WERI-Rb-1 (cell line): ENCODE measurements around the gene TEX54.

ENCODE experiments used
- DNase-seq: peaks from one replicate; pipeline ENCODE4 v3.0.0-alpha.2; 2020
- H3K27ac ChIP-seq: fragments of 250-450 bp; sonication (Bioruptor Pico); 2 replicates; pipeline ENCODE4 v1.5.1; 2020; ENCODE audit warnings: mild to moderate bottlenecking, moderate library complexity
- H3K27me3 ChIP-seq: fragments of 250-450 bp; sonication (Bioruptor Pico); 2 replicates; pipeline ENCODE4 v1.5.1; 2021; ENCODE audit warnings: mild to moderate bottlenecking, low read depth, moderate library complexity; ENCODE audit not compliant: insufficient read depth, severe bottlenecking
- H3K36me3 ChIP-seq: fragments of 250-450 bp; sonication (Bioruptor Pico); 2 replicates; pipeline ENCODE4 v1.5.1; 2020; ENCODE audit warnings: mild to moderate bottlenecking, moderate library complexity
- H3K4me3 ChIP-seq: 2 replicates; pipeline ENCODE4 v1.5.1; 2011; ENCODE audit warnings: low read depth, mild to moderate bottlenecking, control low read depth, low read length
- H3K9me3 ChIP-seq: fragments of 250-450 bp; sonication (Bioruptor Pico); 2 replicates; pipeline ENCODE4 v1.5.1; 2021; ENCODE audit warnings: mild to moderate bottlenecking, moderate library complexity; ENCODE audit not compliant: severe bottlenecking
- CTCF ChIP-seq: IDR thresholded peaks from 2 replicates; pipeline ENCODE4 v1.5.1; 2011; ENCODE audit warnings: low read depth, mild to moderate bottlenecking, control low read depth, inconsistent platforms, low read length

The TEX54 gene

GRCh38 chr11:62817129-62817528 is 15.5 kb downstream of the TEX54 start:
- no peak overlapping the region for H3K4me3 ChIP-seq
- peaks cover 37% of the 10 kb centered on the region for H3K36me3 ChIP-seq
- no peak overlapping the region for H3K27ac ChIP-seq
- H3K27me3 ChIP-seq, result no peaks in the 10 kb centered on the region
- DNase-seq, result no peak
- no peak for TF ChIP-seq CTCF
- H3K9me3 ChIP-seq, result no peaks in the 10 kb centered on the region

DNA sequence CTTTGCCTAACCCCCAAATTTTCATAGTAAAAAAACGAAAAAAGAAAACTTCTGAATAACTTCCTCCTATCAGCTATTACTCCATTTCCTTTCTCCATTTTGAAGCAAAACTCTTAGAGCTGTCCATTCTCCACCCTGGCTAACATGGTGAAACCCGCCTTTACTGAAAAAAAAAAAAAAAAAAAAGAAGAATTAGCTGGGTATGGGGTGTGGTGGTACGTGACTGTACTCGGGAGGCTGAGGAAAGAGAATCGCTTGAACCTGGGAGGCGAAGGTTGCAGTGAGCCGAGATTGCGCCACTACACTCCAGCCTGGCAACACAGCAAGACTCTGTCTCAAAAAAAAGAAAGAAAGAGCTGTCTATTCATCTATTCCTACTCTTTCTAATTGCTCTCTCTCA is 16.1 kb downstream of the TEX54 start:
- TF ChIP-seq CTCF, result no peak
- H3K27me3 ChIP-seq, result no peaks in the 10 kb centered on the region
- H3K27ac ChIP-seq, result no peak overlapping the region
- no peak overlapping the region for H3K4me3 ChIP-seq
- no peaks in the 10 kb centered on the region for H3K9me3 ChIP-seq
- no peak for DNase-seq
- H3K36me3 ChIP-seq, result peaks cover 31% of the 10 kb centered on the region

DNA sequence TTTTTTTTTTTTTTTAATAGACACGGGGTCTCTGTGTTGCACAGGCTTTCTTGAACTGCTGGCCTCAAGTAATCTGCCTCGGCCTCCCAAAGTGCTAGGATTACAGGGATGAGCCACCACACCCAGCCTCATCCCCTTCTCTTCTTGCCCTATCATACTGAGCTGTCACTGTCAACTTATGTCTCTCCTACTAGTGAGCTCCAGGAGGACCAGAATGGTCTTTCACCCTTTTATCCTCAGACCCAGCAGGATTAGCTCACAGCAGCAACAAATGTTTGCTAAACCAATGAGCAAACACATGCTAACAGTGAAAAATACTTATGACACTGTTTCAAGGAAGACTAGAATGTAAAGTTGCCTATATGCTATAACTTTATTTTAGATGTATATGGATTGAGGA is 21.0 kb downstream of the TEX54 start:
- DNase-seq, result peak; percentile 18
- no peaks in the 10 kb centered on the region for H3K9me3 ChIP-seq

GRCh38 chr11:62810748-62811147 is 21.9 kb downstream of the TEX54 start:
- H3K36me3 ChIP-seq, result peaks cover 11% of the 10 kb centered on the region
- no peak overlapping the region for H3K4me3 ChIP-seq
- H3K27me3 ChIP-seq, result no peaks in the 10 kb centered on the region
- no peak overlapping the region for H3K27ac ChIP-seq
- no peak for TF ChIP-seq CTCF
- DNase-seq, result no peak
- no peaks in the 10 kb centered on the region for H3K9me3 ChIP-seq

More for the DNA sequence above, 21.0 kb downstream of the TEX54 start:
- H3K27ac ChIP-seq, result no peak overlapping the region
- H3K4me3 ChIP-seq, result no peak overlapping the region
- no peaks in the 10 kb centered on the region for H3K27me3 ChIP-seq
- TF ChIP-seq CTCF, result no peak
- peaks cover 14% of the 10 kb centered on the region for H3K36me3 ChIP-seq

GRCh38 chr11:62806611-62807121 is 26.0 kb downstream of the TEX54 start:
- Histone ChIP-seq H3K27ac (peak overlapping the region; percentile 82), H3K4me3 (no peak overlapping the region)

More at GRCh38 chr11:62806611-62807121, 26.0 kb downstream of the TEX54 start:
- Histone ChIP-seq H3K9me3 (no peaks in the 10 kb centered on the region), H3K27me3 (no peaks in the 10 kb centered on the region), H3K36me3 (peaks cover 27% of the 10 kb centered on the region)
- DNase-seq, result no peak
- TF ChIP-seq CTCF, result no peak
